C4-2B (cell line): ENCODE results near the gene METTL1.

ENCODE experiments used
- H3K27ac ChIP-seq: fragments of 450-650 bp; 2 replicates; pipeline ENCODE4 v1.5.1; 2017
- CTCF ChIP-seq: fragments of 450-650 bp; conservative IDR thresholded peaks from 2 replicates; pipeline ENCODE4 v1.5.1; 2017; ENCODE audit warnings: mild to moderate bottlenecking
- ZFX ChIP-seq: fragments of 450-650 bp; IDR thresholded peaks from 2 replicates; pipeline ENCODE4 v1.6.1; 2017

METTL1 gene

GRCh38 chr12:57733928-57734327, 38.0 kb downstream of the METTL1 start:
- TF ChIP-seq CTCF: no peak
- TF ChIP-seq ZFX: no peak
- no peak overlapping the region for H3K27ac ChIP-seq

GRCh38 chr12:57732726-57733593, 38.9 kb downstream of the METTL1 start:
- no peak overlapping the region for H3K27ac ChIP-seq
- TF ChIP-seq CTCF (no peak), ZFX (no peak)

GRCh38 chr12:57732270-57732669, 39.6 kb downstream of the METTL1 start:
- H3K27ac ChIP-seq: no peak overlapping the region
- TF ChIP-seq ZFX: no peak
- TF ChIP-seq CTCF: no peak

GRCh38 chr12:57731411-57732080, 40.4 kb downstream of the METTL1 start:
- no peak overlapping the region for H3K27ac ChIP-seq
- TF ChIP-seq CTCF: no peak
- no peak for TF ChIP-seq ZFX

GRCh38 chr12:57730336-57731067, 41.4 kb downstream of the METTL1 start:
- TF ChIP-seq CTCF (no peak), ZFX (no peak)
- H3K27ac ChIP-seq: no peak overlapping the region

- no peak overlapping the region for H3K27ac ChIP-seq
- TF ChIP-seq ZFX: no peak
- TF ChIP-seq CTCF: no peak
These were observed 42.5 kb downstream of the METTL1 start for GRCh38 chr12:57729321-57729844.
